EH (cell line): ENCODE results near the gene PITPNC1.
"Not testable (repeated sequence)": the region's sequence is repeated elsewhere in the genome, so short reads cannot be mapped to it uniquely, and the experiment has no call there.

ENCODE experiments used
- DNase-seq: peaks from one replicate; pipeline ENCODE4 v3.0.0-alpha.2; 2015; ENCODE audit warnings: low read depth

The PITPNC1 gene

DNA sequence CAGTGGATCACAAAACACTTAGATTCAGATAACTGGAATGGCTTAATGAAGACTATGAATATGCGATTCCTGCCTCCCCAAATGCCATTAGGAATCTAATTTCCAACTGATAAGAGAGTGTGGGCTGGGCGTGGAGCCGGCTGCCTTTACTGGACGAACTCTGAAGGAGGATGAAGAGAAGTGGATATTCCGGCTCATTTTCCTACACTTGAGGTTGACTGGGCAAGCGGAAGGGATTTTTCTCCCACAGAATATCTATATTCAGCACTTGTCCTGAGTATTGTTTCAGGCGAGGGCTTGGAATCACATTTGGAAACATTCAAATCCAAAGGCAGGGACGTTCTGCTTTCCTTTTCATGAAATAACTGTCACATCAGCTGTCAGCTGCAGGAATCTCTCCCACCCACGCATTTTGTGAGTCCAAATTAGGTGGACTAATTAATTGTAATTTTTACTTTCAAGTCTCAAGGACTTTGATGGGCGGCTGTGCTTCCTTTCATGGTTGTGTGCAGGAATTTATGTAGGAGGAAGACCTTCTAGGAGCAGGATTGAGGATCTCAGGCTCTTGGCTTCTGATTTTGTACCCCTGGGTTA is 138.5 kb downstream of the PITPNC1 start:
- no peak for DNase-seq

DNA sequence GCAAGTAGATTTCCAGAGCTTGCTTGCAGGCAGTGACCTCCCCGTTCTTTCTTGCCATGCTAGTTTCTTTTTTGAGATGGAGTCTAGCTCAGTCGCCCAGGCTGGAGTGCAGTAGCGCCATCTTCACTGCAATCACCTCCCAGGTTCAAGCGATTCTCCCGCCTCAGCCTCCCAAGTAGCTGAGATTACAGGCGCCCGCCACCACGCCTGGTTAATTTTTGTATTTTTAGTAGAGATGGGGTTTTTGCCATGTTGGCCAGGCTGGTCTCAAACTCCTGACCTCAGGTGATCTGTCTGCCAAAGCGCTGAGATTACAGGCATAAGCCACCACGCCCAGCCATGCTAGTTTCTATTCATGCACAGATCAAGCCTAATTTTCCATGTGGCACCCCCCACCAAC is 139.5 kb downstream of the PITPNC1 start:
- DNase-seq: not testable (repeated sequence)

DNA sequence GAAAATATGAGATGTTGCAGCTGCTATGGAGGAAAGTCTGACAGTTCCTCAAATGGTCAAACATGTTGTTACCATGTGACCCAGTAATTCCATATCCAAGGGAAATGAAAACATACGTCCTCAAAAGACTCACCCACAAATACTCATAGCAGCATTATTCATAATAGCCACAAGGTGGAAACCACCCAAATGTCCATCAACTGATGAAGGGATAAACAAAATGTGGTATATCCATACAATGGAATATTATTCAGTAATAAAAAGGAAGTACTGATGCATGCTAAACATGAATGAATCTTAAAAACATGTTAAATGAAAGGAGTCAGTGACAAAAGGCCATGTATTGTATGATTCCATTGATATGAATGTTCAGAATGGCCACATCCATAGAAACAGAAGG is 140.2 kb downstream of the PITPNC1 start:
- DNase-seq: no peak

GRCh38 chr17:67518876-67519275 is 141.8 kb downstream of the PITPNC1 start:
- peak; percentile 42 for DNase-seq

DNA sequence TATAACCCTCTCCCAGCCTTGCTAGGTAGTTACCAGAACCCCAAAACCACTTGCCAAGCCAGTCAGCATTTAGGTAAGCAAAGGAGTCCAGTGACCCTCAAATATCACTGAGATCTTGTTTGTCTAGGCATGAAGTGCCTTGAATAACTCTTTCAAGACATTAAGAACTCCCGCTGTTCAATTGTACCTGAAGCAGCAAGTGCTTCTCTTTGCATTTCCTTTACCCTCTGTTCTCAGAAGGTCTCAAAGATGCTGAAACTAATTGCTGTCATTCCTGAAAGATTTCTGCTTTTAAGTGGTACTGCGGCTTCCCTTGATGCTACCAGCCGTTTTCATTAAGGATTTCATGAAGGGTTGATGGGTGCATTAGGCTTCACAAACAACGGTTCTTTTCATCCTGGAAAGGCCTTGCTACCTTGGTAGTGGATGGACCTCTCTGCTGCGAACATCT is 142.7 kb downstream of the PITPNC1 start:
- no peak for DNase-seq

- peak; percentile 19 for DNase-seq
Measured at GRCh38 chr17:67520252-67520906, 143.3 kb downstream of the PITPNC1 start.

GRCh38 chr17:67520916-67521774 is 144.1 kb downstream of the PITPNC1 start:
- DNase-seq: no peak

DNA sequence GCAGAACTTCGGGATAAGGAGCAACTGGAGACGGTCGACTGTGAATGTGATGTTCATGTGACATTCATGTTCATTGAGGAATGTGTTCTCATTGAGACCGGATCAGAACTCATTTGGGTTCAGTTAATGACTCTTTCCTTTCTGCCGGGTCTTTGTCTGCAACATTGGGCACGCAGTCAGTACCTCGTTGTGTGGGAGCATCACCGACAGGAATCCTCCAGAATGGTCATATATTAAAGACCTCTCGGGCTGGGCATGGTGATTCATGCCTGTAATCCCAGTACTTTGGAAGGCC is 144.6 kb downstream of the PITPNC1 start:
- no peak for DNase-seq

GRCh38 chr17:67523101-67523500 is 146.0 kb downstream of the PITPNC1 start:
- no peak for DNase-seq

DNA sequence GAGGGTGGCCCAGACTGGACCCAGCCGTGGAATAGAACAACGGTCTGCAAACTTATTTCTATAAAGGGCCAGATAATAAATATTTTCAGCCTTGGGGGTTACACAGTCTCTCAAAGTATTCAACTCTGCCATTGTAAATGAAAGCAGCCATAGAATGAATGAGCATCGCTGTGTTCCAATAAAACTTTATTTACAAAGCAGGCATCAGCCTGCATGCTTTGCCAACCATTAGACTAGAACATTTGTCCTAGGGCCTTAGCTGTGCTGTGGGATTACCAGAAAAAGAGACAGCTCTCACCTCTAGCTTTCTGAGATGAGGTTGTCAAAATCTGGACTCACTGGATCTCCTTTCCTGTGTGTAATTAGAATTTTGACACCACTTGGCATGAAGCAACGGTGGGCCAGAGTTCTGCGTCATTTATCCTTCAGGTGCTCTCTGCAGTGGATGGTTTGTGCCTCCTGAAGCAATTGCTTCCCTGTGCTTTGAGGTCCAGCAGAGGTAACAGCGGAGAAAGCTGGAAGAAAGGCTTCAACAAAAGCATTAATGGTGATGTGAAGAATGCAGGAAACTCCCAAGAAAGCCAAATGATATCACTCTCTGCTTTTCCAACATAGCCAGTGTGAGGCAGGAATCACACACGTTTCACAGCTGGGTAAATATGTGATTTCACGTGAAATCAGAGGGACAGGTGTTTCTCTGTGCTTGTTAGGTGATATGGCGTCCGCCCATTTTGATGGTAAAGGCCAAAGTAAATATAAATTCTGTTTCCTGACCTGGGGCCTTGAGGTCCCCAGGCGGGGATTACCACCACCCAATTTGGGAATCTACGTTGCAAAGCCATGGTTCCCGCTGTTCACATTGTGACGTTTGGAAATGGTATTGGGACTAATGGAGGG is 148.4 kb downstream of the PITPNC1 start:
- no peak for DNase-seq

GRCh38 chr17:67526700-67527099 is 149.6 kb downstream of the PITPNC1 start:
- DNase-seq: no peak

DNA sequence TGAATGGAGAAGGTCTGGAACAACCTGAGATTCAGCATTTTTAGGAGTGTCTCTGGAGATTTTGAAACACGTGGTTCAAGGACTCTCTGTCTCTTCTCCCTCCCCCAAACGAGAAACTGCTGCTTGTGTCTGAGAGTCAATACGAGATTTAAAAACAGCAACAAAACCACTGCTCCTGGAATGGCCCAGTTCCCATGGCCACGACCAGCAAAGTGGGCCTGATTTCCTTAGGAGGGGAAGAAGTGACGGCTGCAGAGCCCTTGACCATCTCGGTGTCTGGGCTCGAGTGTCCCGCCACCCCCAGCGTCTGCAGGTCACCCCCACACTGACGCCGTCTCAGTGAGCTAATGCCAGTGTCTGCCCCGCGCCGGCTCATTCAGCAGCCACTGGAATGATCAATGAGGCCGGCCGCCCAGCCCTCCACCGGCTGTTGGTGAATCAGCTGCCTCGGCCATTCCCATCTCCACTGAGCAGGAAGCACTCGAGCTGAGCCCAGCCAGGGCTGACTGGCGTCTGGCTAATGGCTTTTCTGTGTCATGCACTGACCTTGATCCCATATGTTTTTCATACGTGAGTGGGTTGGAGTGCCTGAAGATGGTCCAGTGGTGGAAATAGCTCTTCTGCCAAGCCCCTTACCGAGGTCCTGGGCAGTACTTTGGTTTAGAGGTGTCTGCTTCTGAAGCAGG is 151.8 kb downstream of the PITPNC1 start:
- DNase-seq: peak; percentile 90

DNA sequence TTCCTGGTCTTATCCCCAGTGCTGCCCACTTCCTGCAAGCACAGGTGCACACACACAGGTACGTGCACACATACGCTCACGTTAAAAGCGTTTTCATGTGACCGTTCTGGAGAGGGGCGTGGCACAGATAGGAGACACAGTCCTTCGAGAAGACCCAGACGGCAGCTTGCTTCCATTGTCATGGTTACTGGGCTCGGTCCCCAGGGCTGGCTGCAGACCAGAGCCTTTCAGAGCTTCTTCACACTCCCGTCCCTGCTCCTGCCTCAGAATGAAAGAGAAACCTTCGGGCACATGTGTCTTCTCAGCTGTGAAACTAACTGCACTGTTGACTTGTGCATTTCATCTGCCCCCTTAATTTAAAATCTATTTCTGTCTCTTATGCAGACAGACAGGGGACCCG is 154.2 kb downstream of the PITPNC1 start:
- no peak for DNase-seq

- no peak for DNase-seq
Measured at GRCh38 chr17:67532326-67532871, 155.3 kb downstream of the PITPNC1 start.

GRCh38 chr17:67534941-67535340 is 157.9 kb downstream of the PITPNC1 start:
- DNase-seq: peak; percentile 11

DNA sequence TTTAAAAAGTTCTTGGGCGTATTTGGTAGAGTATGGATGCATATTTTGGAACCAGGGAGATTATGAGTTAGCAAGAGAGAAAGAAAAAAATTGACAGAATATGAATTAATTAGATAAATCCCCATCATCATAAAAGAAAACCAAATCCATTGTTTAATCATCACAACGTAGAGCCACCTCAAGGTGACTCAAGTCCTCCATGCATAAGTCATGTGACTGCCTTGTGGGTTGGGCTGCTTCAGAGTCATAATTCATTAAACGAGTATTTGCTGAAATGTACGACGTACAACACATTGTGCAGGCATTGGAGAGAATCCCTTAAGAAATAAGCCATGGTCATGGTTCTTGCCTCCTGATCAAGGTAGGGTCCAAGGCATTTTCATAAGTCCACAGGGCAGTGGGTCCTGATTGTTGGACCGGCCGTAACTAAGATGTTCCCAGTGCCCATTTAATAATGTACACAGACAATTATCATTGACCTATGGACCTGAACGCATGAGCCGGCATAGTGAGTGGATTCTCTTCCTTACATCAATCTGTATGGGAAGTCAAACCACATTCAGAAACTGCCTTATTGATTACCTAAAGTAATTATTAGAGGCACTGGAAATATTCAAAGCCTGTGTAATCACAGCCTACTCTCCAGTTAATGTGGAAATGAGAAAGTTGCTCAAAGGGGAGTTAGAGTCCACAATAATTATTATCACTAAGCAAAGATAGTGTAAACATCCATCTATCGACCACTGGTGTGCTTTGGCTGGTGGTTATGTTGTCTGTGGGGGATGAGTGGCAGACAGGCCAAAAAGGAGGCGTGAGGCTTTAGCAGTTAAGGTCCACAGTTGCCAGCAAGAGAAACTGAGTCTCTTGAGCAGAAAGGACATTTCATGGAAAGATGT is 165.4 kb downstream of the PITPNC1 start:
- DNase-seq: no peak

GRCh38 chr17:67544364-67544955 is 167.4 kb downstream of the PITPNC1 start:
- DNase-seq: no peak

GRCh38 chr17:67546578-67547527 is 169.8 kb downstream of the PITPNC1 start:
- peak; percentile 53 for DNase-seq

DNA sequence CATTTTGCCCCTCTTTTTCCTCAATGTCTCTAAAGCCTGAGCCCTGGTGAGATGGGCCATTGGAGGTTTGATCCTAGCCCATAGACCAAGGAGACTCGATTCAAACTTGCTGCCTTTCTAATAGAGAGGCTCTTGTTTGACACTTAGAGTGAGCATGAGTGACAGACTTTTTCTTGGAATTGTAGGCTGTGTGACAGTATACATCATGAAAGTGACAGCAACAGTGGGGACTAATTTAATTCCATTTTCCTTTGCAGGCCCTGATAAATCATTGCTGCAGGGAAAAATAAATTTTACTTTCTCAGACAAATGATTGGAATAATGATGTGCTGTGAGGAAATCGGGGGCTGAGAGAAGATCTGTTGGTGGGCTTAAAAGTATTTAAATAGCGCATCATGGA is 171.6 kb downstream of the PITPNC1 start:
- no peak for DNase-seq
